ENCODE results near the gene HOXC11.

GRCh38 chr12:53986686-53987483, 14.0 kb downstream of the HOXC11 start:
- TF ChIP-seq CTCF (conservative IDR thresholded peaks at IDR 0.05; ENCODE audit: low read depth in 2 of 2) (no peak), EZH2 (IDR thresholded peaks at IDR 0.05; ENCODE audit: low read depth, unreplicated experiment) (peak; percentile 64), CREB1 (CRISPR knock-in tag; IDR thresholded peaks at IDR 0.05; ENCODE audit: low read depth) (no peak), POLR2AphosphoS5 (IDR thresholded peaks at IDR 0.05; ENCODE audit: low read depth) (no peak), REST (IDR thresholded peaks at IDR 0.05; ENCODE audit: unreplicated experiment) (no peak), ZNF114 (CRISPR knock-in tag; IDR thresholded peaks at IDR 0.05) (no peak), EZH2phosphoT487 (IDR thresholded peaks at IDR 0.05; ENCODE audit: unreplicated experiment) (no peak), ZNF462 (CRISPR knock-in tag; IDR thresholded peaks at IDR 0.05) (no peak), JUNB (IDR thresholded peaks at IDR 0.05; ENCODE audit: unreplicated experiment) (no peak), ETS1 (IDR thresholded peaks at IDR 0.05) (no peak), ZNF331 (CRISPR knock-in tag; IDR thresholded peaks at IDR 0.05; ENCODE audit: low read depth) (no peak)

Measured in GM23338 (cell line).